Left lung (tissue), 10 donors: ENCODE measurements around the gene IPO4. TPM values are rescaled to one million over a fixed set of nuclear protein-coding genes. Genes with fewer than 3 reads are reported as not detected.

Experiments
- ATAC-seq: fragments of 200-7000 bp; cut with Tn5 transposase; one replicate; pipeline ENCODE4 v1.9.1; 2020; ENCODE audit warnings: moderate library complexity
- DNase-seq, 4 donors: peaks; one replicate each; pipeline ENCODE4 v3.0.0-alpha.2; 2013 to 2020
- H3K27ac ChIP-seq, 2 donors: fragments of 200-600 bp; sonication (generic) in 1 of 2; one replicate each; pipeline versions ENCODE4 v1.5.0 to v1.8.0; 2020 to 2021
- H3K27me3 ChIP-seq, 2 donors: fragments of 200-600 bp; sonication (generic) in 1 of 2; one replicate each; pipeline versions ENCODE4 v1.5.0 to v1.8.0; 2020 to 2021
- H3K36me3 ChIP-seq, 2 donors: fragments of 200-600 bp; sonication (generic) in 1 of 2; one replicate each; pipeline versions ENCODE4 v1.5.0 to v1.8.0; 2020 to 2021
- H3K4me1 ChIP-seq, 2 donors: fragments of 200-600 bp; one replicate each; pipeline ENCODE4 v1.8.0; 2021
- H3K4me3 ChIP-seq, 2 donors: fragments of 200-600 bp; sonication (generic) in 1 of 2; one replicate each; pipeline versions ENCODE4 v1.5.0 to v1.8.0; 2020 to 2021; ENCODE audit warnings: mild to moderate bottlenecking in 1 of 2
- H3K9me3 ChIP-seq, 2 donors: fragments of 200-600 bp; sonication (generic) in 1 of 2; one replicate each; pipeline versions ENCODE4 v1.5.0 to v1.8.0; 2020 to 2021
- CTCF ChIP-seq, 2 donors: fragments of 200-600 bp; sonication (generic) in 1 of 2; IDR thresholded peaks; one replicate each; pipeline versions ENCODE4 v1.5.0 to v1.8.0; 2021; ENCODE audit warnings: antibody characterized with exemption in 2 of 2
- intact Hi-C, 2 donors: fragments of 100-400 bp; cut with DNase I; formaldehyde crosslinking; loops; one replicate each; pipeline versions ENCODE4 v1.11.2 to v1.14.2; 2022
- microRNA-seq, 2 donors: library from miRNA; unstranded; fragments of <30 nt; microRNA quantifications; one replicate each; pipeline ENCODE4, GENCODE V29; 2019
- polyA plus RNA-seq, 6 donors: library from polyadenylated mRNA; unstranded; fragments of 120-200 nt; gene quantifications; one replicate each; pipeline ENCODE4 v1.2.1, GENCODE V29; 2013; ENCODE audit not compliant: insufficient read length in 6 of 6
- total RNA-seq, 2 donors: library from RNA; stranded (reverse); fragmentation: NEBNext Ultra II Directional; extraction: Animal tissue kit (Norgen Biotek cat#: 25700); gene quantifications; one replicate each; pipeline ENCODE4 v1.2.1, GENCODE V29; 2021
- donor health status: DM: no; HTN: yes; CAD: no.
- donor health status: DM: no; HTN: no; CAD: no.

IPO4 gene
- total and polyA plus RNA-seq, 8 donors: 22.6 to 62.4 (median 29.0) TPM

- intact Hi-C loops: no loop called here
- H3K4me3 ChIP-seq: no peak overlapping the region
- H3K4me1 ChIP-seq: peaks cover 0 to 6% of the 10 kb centered on the region in 2 donors
- H3K36me3 ChIP-seq: no peaks in the 10 kb centered on the region
- DNase-seq: peak in 2 of 4 donors; percentile 44 to 47
- no peak for ATAC-seq
- no peak overlapping the region for H3K27ac ChIP-seq
- H3K9me3 ChIP-seq: no peaks in the 10 kb centered on the region
- no peak for TF ChIP-seq CTCF (IDR thresholded peaks at IDR 0.05)
- H3K27me3 ChIP-seq: no peaks in the 10 kb centered on the region
Measured at GRCh38 chr14:24130717-24131548, 57.7 kb downstream of the IPO4 start.

DNA sequence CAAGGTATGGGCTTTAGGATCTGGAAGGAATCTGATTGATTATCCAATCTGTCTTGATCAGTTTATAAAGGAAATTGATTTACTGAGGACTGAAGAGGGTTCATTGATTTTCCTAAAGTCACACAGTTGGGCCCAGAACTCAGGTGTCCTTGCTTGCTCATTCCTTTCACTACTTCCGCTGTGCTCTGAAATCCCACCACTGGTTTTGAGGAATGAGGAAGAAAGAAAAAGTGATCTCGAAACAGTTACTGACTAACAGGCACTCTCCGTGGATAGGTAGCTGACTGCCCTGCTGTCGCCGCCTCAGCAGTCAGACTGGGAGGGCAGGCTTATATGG, 58.3 kb downstream of the IPO4 start, which contains the start of gene FITM1:
Gene FITM1 (plus strand): TSS at position 280 of the 337 bp plus-strand sequence. CDS start 905 bp downstream, outside the sequence.
- ATAC-seq: no peak
- Histone ChIP-seq H3K36me3 (no peaks in the 10 kb centered on the region), H3K9me3 (no peaks in the 10 kb centered on the region), H3K4me3 (no peak within 1 kb of the TSS), H3K27ac (no peak within 1 kb of the TSS), H3K27me3 (no peaks in the 10 kb centered on the region), H3K4me1 (peaks cover 0 to 4% of the 10 kb centered on the region in 2 donors)
- DNase-seq: no peak
- TF ChIP-seq CTCF (IDR thresholded peaks at IDR 0.05): no peak
- intact Hi-C loops: no loop called here

Small RNA genes lying within 50 kb of the gene (microRNA-seq; reads per million reads assigned to microRNA genes)
- 0 to 0.27 reads per million in 2 donors for gene MIR7703

Other genes starting within 250 kb of the IPO4 start
Only the 30 nearest of the 34 such genes appear.
- gene DHRS4L2, start 199.9 kb downstream of the IPO4 start, total RNA-seq: 10 to 100 TPM; 13.8 to 24.9 TPM
- gene DHRS4L2, start 199.9 kb downstream of the IPO4 start, polyA plus RNA-seq: 10 to 100 TPM; 26.1 to 32.8 (median 27.3) TPM
- 1 to 10 TPM; 1.0 to 2.3 TPM for gene CARMIL3, start 136.8 kb downstream of the IPO4 start, total RNA-seq
- gene CARMIL3, start 136.8 kb downstream of the IPO4 start, polyA plus RNA-seq: 1 to 10 TPM; 1.1 to 2.3 (median 1.4) TPM
- gene CPNE6, start 117.3 kb downstream of the IPO4 start, total RNA-seq: not detected
- under 1 TPM in 1 of 6 donors, not detected in 5; 0.12 TPM for gene CPNE6, start 117.3 kb downstream of the IPO4 start, polyA plus RNA-seq
- gene PCK2, start 94.5 kb downstream of the IPO4 start, total RNA-seq: 10 to 100 TPM; 36.5 to 61.3 TPM
- 10 to 100 TPM; 12.9 to 18.9 (median 15.7) TPM for gene PCK2, start 94.5 kb downstream of the IPO4 start, polyA plus RNA-seq
- gene DCAF11, start 74.0 kb downstream of the IPO4 start, total RNA-seq: 10 to 100 TPM; 56.4 to 65.1 TPM
- gene DCAF11, start 74.0 kb downstream of the IPO4 start, polyA plus RNA-seq: 10 to 100 TPM; 60.6 to 76.3 (median 67.6) TPM
- gene NRL, start 73.9 kb downstream of the IPO4 start, total RNA-seq: 1 to 10 TPM; 1.6 to 2.7 TPM
- gene NRL, start 73.9 kb downstream of the IPO4 start, polyA plus RNA-seq: 1 to 10 TPM in 5 of 6 donors, under 1 TPM in 1; 0.97 to 1.8 (median 1.4) TPM
- gene FITM1, start 58.2 kb downstream of the IPO4 start, total RNA-seq: under 1 TPM; 0.68 to 0.76 TPM
- gene FITM1, start 58.2 kb downstream of the IPO4 start, polyA plus RNA-seq: 1 to 10 TPM in 4 of 6 donors, under 1 TPM in 2; 0.77 to 1.5 (median 1.0) TPM
- gene PSME1, start 52.6 kb downstream of the IPO4 start, total RNA-seq: 100 to 1,000 TPM; 190 to 203 TPM
- 100 to 1,000 TPM; 189 to 236 (median 221) TPM for gene PSME1, start 52.6 kb downstream of the IPO4 start, polyA plus RNA-seq
- 10 to 100 TPM; 16.2 to 18.1 TPM for gene EMC9, start 47.2 kb downstream of the IPO4 start, total RNA-seq
- gene EMC9, start 47.2 kb downstream of the IPO4 start, polyA plus RNA-seq: 10 to 100 TPM; 13.5 to 24.3 (median 23.0) TPM
- gene PSME2, start 42.2 kb downstream of the IPO4 start, total RNA-seq: 100 to 1,000 TPM; 134 to 224 TPM
- gene PSME2, start 42.2 kb downstream of the IPO4 start, polyA plus RNA-seq: 100 to 1,000 TPM; 126 to 164 (median 159) TPM
- 10 to 100 TPM; 49.3 to 61.5 TPM for gene RNF31, start 41.3 kb downstream of the IPO4 start, total RNA-seq
- 10 to 100 TPM; 42.4 to 69.9 (median 54.6) TPM for gene RNF31, start 41.3 kb downstream of the IPO4 start, polyA plus RNA-seq
- 100 to 1,000 TPM in 1 of 2 donors, 10 to 100 TPM in 1; 95.6 to 131 TPM for gene IRF9, start 27.6 kb downstream of the IPO4 start, total RNA-seq
- gene IRF9, start 27.6 kb downstream of the IPO4 start, polyA plus RNA-seq: 10 to 100 TPM; 53.4 to 69.9 (median 61.2) TPM
- 10 to 100 TPM; 27.0 to 31.6 TPM for gene REC8, start 16.7 kb downstream of the IPO4 start, total RNA-seq
- gene REC8, start 16.7 kb downstream of the IPO4 start, polyA plus RNA-seq: 10 to 100 TPM; 38.5 to 66.0 (median 44.3) TPM
- 10 to 100 TPM; 64.9 to 72.5 TPM for gene TM9SF1, start 6.6 kb upstream of the IPO4 start, total RNA-seq
- 10 to 100 TPM; 28.1 to 37.6 (median 32.4) TPM for gene TM9SF1, start 6.6 kb upstream of the IPO4 start, polyA plus RNA-seq
- under 1 TPM; 0.37 to 0.55 TPM for gene TSSK4, start 16.9 kb upstream of the IPO4 start, total RNA-seq
- 10 to 100 TPM in 5 of 6 donors, 1 to 10 TPM in 1; 9.6 to 16.1 (median 13.7) TPM for gene TSSK4, start 16.9 kb upstream of the IPO4 start, polyA plus RNA-seq
- gene CHMP4A, start 24.7 kb upstream of the IPO4 start, total RNA-seq: 10 to 100 TPM; 35.0 to 46.7 TPM
- 10 to 100 TPM; 52.8 to 64.6 (median 58.8) TPM for gene CHMP4A, start 24.7 kb upstream of the IPO4 start, polyA plus RNA-seq
- 10 to 100 TPM; 12.4 to 13.8 TPM for gene MDP1, start 27.2 kb upstream of the IPO4 start, total RNA-seq
- 10 to 100 TPM in 5 of 6 donors, 1 to 10 TPM in 1; 9.8 to 19.4 (median 11.7) TPM for gene MDP1, start 27.2 kb upstream of the IPO4 start, polyA plus RNA-seq
- 100 to 1,000 TPM; 162 to 163 TPM for gene NEDD8, start 43.6 kb upstream of the IPO4 start, total RNA-seq
- 100 to 1,000 TPM; 185 to 219 (median 203) TPM for gene NEDD8, start 43.6 kb upstream of the IPO4 start, polyA plus RNA-seq
- gene GMPR2, start 44.1 kb upstream of the IPO4 start, total RNA-seq: 10 to 100 TPM; 63.6 to 69.6 TPM
- gene GMPR2, start 44.1 kb upstream of the IPO4 start, polyA plus RNA-seq: 100 to 1,000 TPM in 4 of 6 donors, 10 to 100 TPM in 2; 96.6 to 117 (median 114) TPM
- gene TINF2, start 53.8 kb upstream of the IPO4 start, total RNA-seq: 100 to 1,000 TPM; 105 to 110 TPM
- 10 to 100 TPM; 52.2 to 67.0 (median 58.3) TPM for gene TINF2, start 53.8 kb upstream of the IPO4 start, polyA plus RNA-seq
- gene TGM1, start 74.4 kb upstream of the IPO4 start, total RNA-seq: 1 to 10 TPM; 7.6 to 9.6 TPM
- gene TGM1, start 74.4 kb upstream of the IPO4 start, polyA plus RNA-seq: 1 to 10 TPM; 2.6 to 4.3 (median 3.2) TPM
- 10 to 100 TPM; 49.3 to 53.3 TPM for gene RABGGTA, start 82.8 kb upstream of the IPO4 start, total RNA-seq
- 10 to 100 TPM; 20.2 to 28.7 (median 25.6) TPM for gene RABGGTA, start 82.8 kb upstream of the IPO4 start, polyA plus RNA-seq
- 10 to 100 TPM; 24.9 to 50.2 TPM for gene DHRS1, start 111.0 kb upstream of the IPO4 start, total RNA-seq
- gene DHRS1, start 111.0 kb upstream of the IPO4 start, polyA plus RNA-seq: 10 to 100 TPM; 37.7 to 55.5 (median 42.6) TPM
- gene NOP9, start 111.0 kb upstream of the IPO4 start, total RNA-seq: 10 to 100 TPM; 22.4 to 24.8 TPM
- gene NOP9, start 111.0 kb upstream of the IPO4 start, polyA plus RNA-seq: 10 to 100 TPM; 22.4 to 28.4 (median 26.0) TPM
- 10 to 100 TPM in 1 of 2 donors, 1 to 10 TPM in 1; 9.2 to 22.7 TPM for gene CIDEB, start 119.2 kb upstream of the IPO4 start, total RNA-seq
- 10 to 100 TPM in 5 of 6 donors, 1 to 10 TPM in 1; 9.5 to 14.8 (median 13.9) TPM for gene CIDEB, start 119.2 kb upstream of the IPO4 start, polyA plus RNA-seq
- gene LTB4R2, start 121.3 kb upstream of the IPO4 start, total RNA-seq: 1 to 10 TPM; 4.5 to 6.3 TPM
- gene LTB4R2, start 121.3 kb upstream of the IPO4 start, polyA plus RNA-seq: 1 to 10 TPM; 4.0 to 5.9 (median 5.6) TPM
- gene LTB4R, start 122.7 kb upstream of the IPO4 start, total RNA-seq: 10 to 100 TPM in 1 of 2 donors, 1 to 10 TPM in 1; 5.9 to 26.1 TPM
- gene LTB4R, start 122.7 kb upstream of the IPO4 start, polyA plus RNA-seq: 1 to 10 TPM; 5.3 to 7.7 (median 6.5) TPM
- gene ADCY4, start 146.3 kb upstream of the IPO4 start, total RNA-seq: 10 to 100 TPM; 38.2 to 45.2 TPM
- gene ADCY4, start 146.3 kb upstream of the IPO4 start, polyA plus RNA-seq: 10 to 100 TPM; 25.7 to 48.5 (median 32.2) TPM
- 10 to 100 TPM; 16.1 to 26.3 TPM for gene RIPK3, start 151.2 kb upstream of the IPO4 start, total RNA-seq
- gene RIPK3, start 151.2 kb upstream of the IPO4 start, polyA plus RNA-seq: 1 to 10 TPM; 2.4 to 3.8 (median 3.0) TPM
- gene NFATC4, start 179.4 kb upstream of the IPO4 start, total RNA-seq: 10 to 100 TPM; 39.4 to 64.2 TPM
- gene NFATC4, start 179.4 kb upstream of the IPO4 start, polyA plus RNA-seq: 100 to 1,000 TPM in 1 of 6 donors, 10 to 100 TPM in 5; 72.2 to 102 (median 89.4) TPM